HG03039 (cell line): ENCODE measurements around the gene MTA3.

ENCODE experiments used
- ATAC-seq: cut with Tn5 transposase; IDR thresholded peaks from one replicate; pipeline ENCODE4 v1.9.1; 2021; ENCODE audit warnings: mild to moderate bottlenecking, moderate library complexity; ENCODE audit not compliant: unreplicated experiment

Gene MTA3

DNA sequence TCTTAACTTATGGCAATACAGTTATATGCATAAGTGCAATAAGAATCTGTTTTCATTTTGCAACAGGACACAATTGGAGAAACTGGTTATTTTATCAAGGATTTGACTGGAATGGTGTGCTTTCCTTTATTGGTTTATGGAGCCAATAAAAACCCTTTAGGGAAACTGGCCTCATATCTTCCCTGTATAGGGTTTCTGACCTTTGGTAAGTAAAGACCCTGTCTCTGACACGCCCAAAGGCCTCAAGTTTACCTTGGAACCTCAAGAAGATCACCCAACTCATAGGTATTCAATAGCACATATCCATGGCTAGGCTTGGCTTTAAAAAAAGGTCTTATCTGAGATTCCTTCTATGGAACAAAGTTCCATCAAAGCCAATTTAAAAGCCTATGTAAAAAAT lies 212.7 kb downstream of the MTA3 start:
- no peak for ATAC-seq

GRCh38 chr2:42783511-42783910 lies 215.1 kb downstream of the MTA3 start:
- ATAC-seq = no peak

- no peak for ATAC-seq
These were observed 215.9 kb downstream of the MTA3 start for GRCh38 chr2:42784204-42784880.

DNA sequence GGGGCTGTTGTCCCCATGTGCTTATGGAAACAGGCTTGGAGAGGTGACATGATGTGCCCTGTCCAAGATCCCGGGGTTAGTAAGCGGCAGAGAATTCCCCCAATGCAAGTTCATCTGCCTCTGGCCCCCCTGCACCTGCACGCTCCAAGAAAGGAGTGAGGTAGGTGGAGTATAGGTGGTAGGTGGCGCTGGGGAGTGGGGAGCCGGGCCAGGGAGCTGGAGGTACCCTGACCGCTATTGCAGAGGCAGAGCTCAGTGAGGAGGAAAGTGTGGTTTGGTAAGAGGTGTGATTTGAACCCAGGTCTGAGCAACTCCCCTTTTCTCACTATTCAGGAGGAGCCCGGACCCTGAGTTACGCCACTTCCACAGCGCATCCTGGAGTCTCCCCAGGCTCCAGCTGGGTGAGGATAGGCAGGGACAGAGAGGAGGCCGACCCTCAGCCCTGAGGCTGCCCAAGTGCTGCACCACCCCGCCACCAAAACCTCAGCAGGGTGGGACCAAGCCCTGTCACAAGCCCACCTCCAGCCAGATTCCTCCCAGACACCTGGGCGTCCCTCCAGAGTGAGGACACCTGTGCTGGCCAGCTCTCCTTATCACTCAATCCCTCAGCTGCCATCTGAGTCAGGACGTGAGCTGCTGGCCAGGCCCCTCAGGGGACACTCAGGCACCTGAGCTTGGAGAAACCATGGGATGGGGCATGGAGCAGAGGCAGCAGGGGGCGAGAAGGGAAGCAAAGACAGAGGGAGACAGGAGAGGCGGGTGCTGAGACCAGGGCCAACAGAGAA lies 218.3 kb downstream of the MTA3 start:
- ATAC-seq = no peak

- ATAC-seq = no peak
These were observed 219.0 kb downstream of the MTA3 start for GRCh38 chr2:42787424-42787787.

- no peak for ATAC-seq
These were observed 219.5 kb downstream of the MTA3 start for GRCh38 chr2:42787788-42788477.

GRCh38 chr2:42788478-42788793 lies 220.0 kb downstream of the MTA3 start:
- no peak for ATAC-seq

- ATAC-seq = no peak
These were observed 220.4 kb downstream of the MTA3 start for GRCh38 chr2:42788882-42789281.

DNA sequence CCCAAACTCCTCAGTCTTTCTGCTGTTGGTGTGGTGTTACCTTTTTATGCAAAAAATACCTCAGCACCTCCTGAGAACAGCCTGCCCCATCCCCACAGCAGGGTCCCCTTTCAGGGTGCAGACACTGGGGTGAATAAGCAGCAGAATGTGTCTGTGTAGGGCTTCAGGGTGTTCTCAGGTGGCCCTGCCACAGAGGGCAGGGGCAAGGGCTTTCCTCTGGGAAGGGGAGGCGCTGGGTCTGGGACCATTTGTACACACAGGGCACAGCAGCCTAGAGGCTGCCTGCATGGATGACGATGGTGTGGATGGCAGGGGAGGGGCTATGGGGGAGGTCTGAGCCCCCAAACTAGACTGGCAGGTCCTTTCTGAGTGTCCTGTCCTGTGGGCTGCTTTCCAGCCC lies 221.3 kb downstream of the MTA3 start:
- ATAC-seq = no peak

DNA sequence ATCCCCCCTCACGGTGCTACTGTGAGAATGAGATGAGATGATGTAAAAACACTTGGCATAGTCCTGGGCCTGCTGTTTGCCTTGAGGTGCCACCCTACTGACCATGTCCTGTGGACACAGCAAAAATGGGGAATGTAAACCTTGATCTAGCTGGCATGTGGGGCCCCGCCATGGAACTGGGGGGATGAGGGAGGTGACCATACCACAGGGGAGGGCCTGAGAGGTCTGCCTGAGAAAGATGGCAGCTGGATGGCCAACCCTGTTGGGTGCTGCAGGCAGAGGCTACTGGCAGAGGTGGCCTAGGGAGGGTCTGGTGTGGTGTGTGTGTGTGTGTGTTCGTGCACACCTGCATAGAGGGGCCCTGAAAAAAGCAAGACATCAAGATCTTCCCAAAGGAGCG lies 223.2 kb downstream of the MTA3 start:
- ATAC-seq = no peak

GRCh38 chr2:42792087-42792582 lies 223.7 kb downstream of the MTA3 start:
- peak; percentile 20 for ATAC-seq

DNA sequence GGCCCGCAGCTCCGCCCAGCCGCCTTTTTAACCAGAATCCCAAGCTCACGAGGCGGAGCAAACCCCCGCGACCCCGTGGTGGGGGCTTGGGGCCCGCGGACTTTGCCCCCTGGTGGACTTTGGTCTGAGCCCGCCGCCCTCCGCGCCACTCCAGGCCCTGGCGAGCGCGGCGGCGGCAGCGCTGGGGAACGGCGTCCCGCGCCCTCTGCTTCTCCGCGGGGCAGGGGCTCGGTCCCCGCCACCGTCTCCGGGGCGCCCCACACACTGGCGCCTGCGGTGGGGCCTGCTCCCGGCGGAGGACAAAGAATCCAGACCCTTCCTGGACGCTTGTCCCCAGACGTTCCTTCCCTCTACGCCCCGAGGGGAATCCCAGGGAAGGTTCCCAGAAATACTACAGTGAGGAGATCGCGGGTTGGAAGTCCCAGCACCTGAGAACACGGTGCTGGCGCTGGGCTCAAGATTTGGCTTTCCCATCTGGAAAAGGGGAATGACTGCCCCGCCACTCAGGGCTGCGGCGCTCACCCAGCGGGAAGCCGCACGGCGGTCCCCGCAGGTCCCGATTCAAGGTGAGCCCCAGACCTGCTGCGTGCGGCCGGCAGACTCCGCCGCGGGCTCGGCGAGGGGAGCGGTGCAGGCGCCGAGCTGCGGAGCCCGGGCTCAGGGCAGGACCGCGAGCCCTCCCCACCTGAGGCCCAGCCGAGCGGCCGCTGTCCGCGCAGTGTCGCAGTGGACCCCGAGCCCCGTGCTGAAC lies 224.3 kb downstream of the MTA3 start, which contains the start of gene HAAO:
HAAO (minus strand) TSS at position 1 of the 751 bp plus-strand sequence. CDS start 47 bp downstream, outside the sequence.
- ATAC-seq = peak; percentile 30

DNA sequence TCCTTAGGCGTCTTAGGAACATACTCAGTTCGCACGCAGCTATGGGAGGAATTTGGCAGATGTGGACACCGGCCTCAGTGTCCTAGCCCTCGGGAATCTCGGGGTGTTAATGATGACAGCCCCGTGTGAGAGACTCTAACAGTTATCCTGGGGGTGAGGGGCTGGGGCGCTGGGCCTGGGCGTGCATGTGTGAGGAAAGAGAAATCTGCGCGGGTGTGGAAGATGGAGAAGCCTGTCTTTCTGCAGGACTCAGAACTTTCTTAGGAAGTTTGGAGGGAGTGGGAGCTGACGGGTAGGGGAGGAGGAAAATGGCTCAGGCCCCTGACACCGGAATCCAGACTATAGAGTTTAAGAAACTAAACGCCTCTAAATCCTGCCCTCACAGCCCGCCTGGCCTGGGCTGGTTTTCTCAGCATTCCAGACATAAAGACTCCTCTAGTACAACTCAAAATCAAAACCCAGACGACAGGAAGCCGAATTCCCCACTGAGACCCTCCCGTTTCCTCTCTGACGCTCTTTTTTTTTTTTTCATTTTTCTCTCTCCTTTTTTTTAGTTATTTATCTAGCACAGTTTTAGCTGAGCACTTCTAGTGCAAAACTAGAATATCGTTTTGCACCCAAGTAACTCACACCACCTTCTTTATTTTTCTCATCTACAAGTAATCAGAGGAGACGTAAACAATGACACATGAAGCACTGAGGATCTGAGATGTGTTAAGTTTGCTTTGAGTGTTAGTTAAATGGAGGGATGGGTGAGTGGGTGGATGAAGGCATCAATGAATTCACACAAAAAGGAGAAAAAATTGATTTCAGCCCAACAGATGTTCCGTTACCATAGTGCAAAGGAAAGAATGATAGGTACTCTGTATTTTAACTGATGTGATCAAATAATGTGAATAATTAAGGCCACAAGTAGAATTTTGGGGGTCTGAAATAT lies 225.2 kb downstream of the MTA3 start:
- ATAC-seq = no peak

- no peak for ATAC-seq
These were observed 226.0 kb downstream of the MTA3 start for GRCh38 chr2:42794271-42795046.

- no peak for ATAC-seq
These were observed 226.8 kb downstream of the MTA3 start for GRCh38 chr2:42795275-42795674.

GRCh38 chr2:42795841-42796301 lies 227.4 kb downstream of the MTA3 start:
- peak; percentile 30 for ATAC-seq

- no peak for ATAC-seq
These were observed 228.2 kb downstream of the MTA3 start for GRCh38 chr2:42796427-42797248.

DNA sequence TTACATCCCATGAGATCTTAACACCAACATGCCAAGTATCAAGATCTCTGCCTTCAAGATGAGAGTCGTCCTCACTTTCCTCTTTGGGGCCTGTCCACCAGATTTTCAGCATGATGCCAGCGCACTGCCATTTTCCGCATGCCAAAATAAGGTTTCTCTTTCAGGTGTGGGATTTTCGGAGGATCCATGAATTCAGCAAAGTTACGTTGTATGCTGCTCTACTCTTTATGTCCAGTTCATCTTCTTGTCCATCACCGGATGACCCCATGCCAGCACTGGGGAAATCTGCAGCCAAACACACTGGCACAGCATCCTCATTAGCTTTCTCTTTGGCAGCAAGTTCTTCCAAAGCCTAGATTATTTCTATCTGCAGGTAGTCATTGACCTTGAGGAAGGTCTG lies 228.8 kb downstream of the MTA3 start:
- ATAC-seq = no peak
